Lung (tissue), 12 donors: ENCODE data around the gene GRIK1. TPM values are rescaled to one million over a fixed set of nuclear protein-coding genes. Genes with fewer than 3 reads are reported as not detected.

Experiments used
- ATAC-seq: fragments of 200-7000 bp; cut with Tn5 transposase; one replicate; pipeline ENCODE4 v1.9.1; 2020; ENCODE audit warnings: moderate number of reproducible peaks; ENCODE audit not compliant: insufficient read depth, low FRiP score
- DNase-seq, 3 donors: peaks; one replicate each; pipeline ENCODE4 v3.0.0-alpha.2; 2013 to 2017
- H3K27ac ChIP-seq, 2 donors: one replicate each; pipeline ENCODE4 v1.5.1; 2013; ENCODE audit warnings: mild to moderate bottlenecking in 2 of 2, moderate library complexity in 2 of 2, control low read depth in 1 of 2, inconsistent platforms in 1 of 2, low read depth in 1 of 2, low read length in 1 of 2
- H3K27me3 ChIP-seq, 3 donors: one replicate each; pipeline ENCODE4 v1.5.1; 2013; ENCODE audit warnings: low read length in 2 of 3; ENCODE audit not compliant: control insufficient read depth in 3 of 3, insufficient read depth in 3 of 3
- H3K36me3 ChIP-seq, 4 donors: one replicate each; pipeline ENCODE4 v1.5.1; 2013; ENCODE audit warnings: low read length in 4 of 4, mild to moderate bottlenecking in 1 of 4, moderate library complexity in 1 of 4; ENCODE audit not compliant: control insufficient read depth in 4 of 4, insufficient read depth in 4 of 4
- H3K4me1 ChIP-seq, 5 donors: one replicate each; pipeline ENCODE4 v1.5.1; 2013; ENCODE audit warnings: low read length in 5 of 5, mild to moderate bottlenecking in 2 of 5, moderate library complexity in 1 of 5; ENCODE audit not compliant: control insufficient read depth in 5 of 5, insufficient read depth in 5 of 5
- H3K4me3 ChIP-seq: one replicate; pipeline ENCODE4 v1.5.1; 2013; ENCODE audit warnings: mild to moderate bottlenecking, control low read depth, moderate library complexity
- H3K9ac ChIP-seq, 2 donors: one replicate each; pipeline ENCODE4 v1.5.1; 2013; ENCODE audit warnings: low read length in 2 of 2, control low read depth in 1 of 2; ENCODE audit not compliant: insufficient read depth in 1 of 2
- H3K9me3 ChIP-seq, 4 donors: one replicate each; pipeline ENCODE4 v1.5.1; 2013; ENCODE audit warnings: low read length in 3 of 4, mild to moderate bottlenecking in 1 of 4, moderate library complexity in 1 of 4; ENCODE audit not compliant: control insufficient read depth in 4 of 4, insufficient read depth in 3 of 4
- WGBS, 2 donors: extraction: QIAGEN DNeasy Blood & Tissue Kit; methylation state at CpG; one replicate each; pipeline ENCODE4 v1.1.7; 2013; 5-methylcytosine and 5-hydroxymethylcytosine counted together
- polyA plus RNA-seq, 2 donors: library from polyadenylated mRNA; stranded (reverse); fragments of 200-250 nt; gene quantifications; one replicate each; pipeline ENCODE4 v1.2.1, GENCODE V29; 2013
- total RNA-seq, 2 donors: library from RNA; depleted of rRNA in 1 of 2; stranded (reverse); fragments of >200 nt in 1 of 2; gene quantifications; one replicate each; pipeline ENCODE4 v1.2.1, GENCODE V29; 2014 to 2021
- TF ChIP-seq, protein P1 (sequence below): IDR thresholded peaks from 2 replicates; pipeline ENCODE4 v1.5.1; 2012; ENCODE audit warnings: mild to moderate bottlenecking; ENCODE audit errors: control extremely low read depth, extremely low read depth
- donor health status: control.
- donor health status: control.
- donor health status: Bipolar disorder and iron deficiency.
- donor health status: healthy.
- donor health status: DM: yes; HTN: yes; CAD: no.

The GRIK1 gene
- total and polyA plus RNA-seq, 4 donors = 0.26 TPM; not detected in 3

- no peak overlapping the region for H3K4me3 ChIP-seq
- peak in 1 of 3 donors; percentile 28 for DNase-seq
- no peak for ATAC-seq
- TF ChIP-seq, protein P1, sequence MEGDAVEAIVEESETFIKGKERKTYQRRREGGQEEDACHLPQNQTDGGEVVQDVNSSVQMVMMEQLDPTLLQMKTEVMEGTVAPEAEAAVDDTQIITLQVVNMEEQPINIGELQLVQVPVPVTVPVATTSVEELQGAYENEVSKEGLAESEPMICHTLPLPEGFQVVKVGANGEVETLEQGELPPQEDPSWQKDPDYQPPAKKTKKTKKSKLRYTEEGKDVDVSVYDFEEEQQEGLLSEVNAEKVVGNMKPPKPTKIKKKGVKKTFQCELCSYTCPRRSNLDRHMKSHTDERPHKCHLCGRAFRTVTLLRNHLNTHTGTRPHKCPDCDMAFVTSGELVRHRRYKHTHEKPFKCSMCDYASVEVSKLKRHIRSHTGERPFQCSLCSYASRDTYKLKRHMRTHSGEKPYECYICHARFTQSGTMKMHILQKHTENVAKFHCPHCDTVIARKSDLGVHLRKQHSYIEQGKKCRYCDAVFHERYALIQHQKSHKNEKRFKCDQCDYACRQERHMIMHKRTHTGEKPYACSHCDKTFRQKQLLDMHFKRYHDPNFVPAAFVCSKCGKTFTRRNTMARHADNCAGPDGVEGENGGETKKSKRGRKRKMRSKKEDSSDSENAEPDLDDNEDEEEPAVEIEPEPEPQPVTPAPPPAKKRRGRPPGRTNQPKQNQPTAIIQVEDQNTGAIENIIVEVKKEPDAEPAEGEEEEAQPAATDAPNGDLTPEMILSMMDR = no peak
- WGBS, 2 donors = 77 to 85% methylated on average over 1 of the region's 1 CpG
- H3K36me3 ChIP-seq = no peaks in the 10 kb centered on the region
- peaks cover 0 to 7% (median 0%) of the 10 kb centered on the region in 5 donors for H3K4me1 ChIP-seq
- H3K9ac ChIP-seq = no peak overlapping the region
- peaks cover 0 to 10% (median 4%) of the 10 kb centered on the region in 4 donors for H3K9me3 ChIP-seq
- no peaks in the 10 kb centered on the region for H3K27me3 ChIP-seq
- no peak overlapping the region for H3K27ac ChIP-seq
These were observed 415.7 kb downstream of the GRIK1 start for GRCh38 chr21:29524055-29524454.

GRCh38 chr21:29523646-29524045, 416.1 kb downstream of the GRIK1 start:
- TF ChIP-seq, protein P1 = no peak
- Histone ChIP-seq H3K9ac (no peak overlapping the region), H3K9me3 (peaks cover 0 to 10% (median 4%) of the 10 kb centered on the region in 4 donors), H3K27me3 (no peaks in the 10 kb centered on the region), H3K4me1 (peaks cover 0 to 7% (median 0%) of the 10 kb centered on the region in 5 donors), H3K4me3 (no peak overlapping the region), H3K36me3 (no peaks in the 10 kb centered on the region), H3K27ac (no peak overlapping the region)
- ATAC-seq = no peak
- DNase-seq = peak in 2 of 3 donors; percentile 80 to 89
- WGBS, 2 donors = 47 to 79% methylated on average over 1 of the region's 1 CpG

GRCh38 chr21:29521872-29522271, 417.9 kb downstream of the GRIK1 start:
- Histone ChIP-seq H3K4me1 (peaks cover 0 to 7% (median 0%) of the 10 kb centered on the region in 5 donors), H3K9me3 (peaks cover 0 to 9% (median 3%) of the 10 kb centered on the region in 4 donors), H3K9ac (no peak overlapping the region), H3K36me3 (no peaks in the 10 kb centered on the region), H3K27me3 (no peaks in the 10 kb centered on the region), H3K4me3 (no peak overlapping the region), H3K27ac (no peak overlapping the region)
- TF ChIP-seq, protein P1 = no peak
- DNase-seq (no peak), ATAC-seq (no peak)
- 91 to 93% methylated on average over 1 of the region's 1 CpG for WGBS, 2 donors

DNA sequence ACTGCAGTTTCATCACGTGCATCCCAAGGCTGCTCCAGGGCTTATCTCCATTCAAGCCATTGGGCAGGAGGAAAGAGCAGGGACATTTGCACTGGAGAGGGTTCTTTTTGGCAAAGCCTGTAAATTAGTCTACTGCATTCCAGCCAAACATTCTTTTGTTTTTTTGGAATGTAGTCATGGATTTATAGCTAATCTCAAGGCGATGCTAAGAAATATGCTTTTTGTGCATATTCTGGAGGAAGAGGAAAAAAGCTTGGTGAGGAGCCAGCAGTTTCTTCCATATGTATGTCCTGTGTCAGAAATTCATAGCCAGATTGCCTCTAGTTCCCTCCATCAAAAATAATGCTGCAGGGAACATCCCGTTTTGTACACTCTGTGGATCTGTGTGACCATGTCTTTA, 419.6 kb downstream of the GRIK1 start:
- 82 to 86% methylated on average over 3 of the region's 3 CpGs for WGBS, 2 donors

More for the DNA sequence above, 419.6 kb downstream of the GRIK1 start:
- H3K4me3 ChIP-seq = no peak overlapping the region
- TF ChIP-seq, protein P1 = no peak
- no peak overlapping the region for H3K27ac ChIP-seq
- no peak for ATAC-seq
- H3K4me1 ChIP-seq = peaks cover 0 to 7% (median 0%) of the 10 kb centered on the region in 5 donors
- H3K9ac ChIP-seq = no peak overlapping the region
- H3K36me3 ChIP-seq = no peaks in the 10 kb centered on the region
- H3K27me3 ChIP-seq = no peaks in the 10 kb centered on the region
- H3K9me3 ChIP-seq = peaks cover 0 to 4% (median under 1%) of the 10 kb centered on the region in 4 donors
- peak in 2 of 3 donors; percentile 43 to 68 for DNase-seq
